Tibial artery (tissue), 4 donors: Measurements from ENCODE around the gene SPATA18.
"Not testable (repeated sequence)": the region's sequence is repeated elsewhere in the genome, so short reads cannot be mapped to it uniquely, and the experiment has no call there.

ENCODE experiments used
- DNase-seq, 2 donors: peaks; one replicate each; pipeline ENCODE4 v3.0.0-alpha.2; 2019
- H3K27ac ChIP-seq, 2 donors: fragments of 200-600 bp; sonication (generic) in 1 of 2; 1 replicate in 1 of 2; 2 replicates in 1 of 2; pipeline ENCODE4 v1.5.1; 2018 to 2019; ENCODE audit warnings: mild to moderate bottlenecking in 1 of 2
- H3K27me3 ChIP-seq, 2 donors: fragments of 200-600 bp; sonication (generic) in 1 of 2; one replicate each; pipeline versions ENCODE4 v1.5.1 to v1.6.0; 2016 to 2019
- H3K36me3 ChIP-seq, 3 donors: fragments of 200-600 bp; sonication (generic) in 2 of 3; one replicate each; pipeline ENCODE4 v1.5.1; 2016 to 2019; ENCODE audit warnings: mild to moderate bottlenecking in 2 of 3
- H3K4me1 ChIP-seq, 4 donors: fragments of 200-600 bp; sonication (generic) in 2 of 4; 1 replicate in 3 of 4; 2 replicates in 1 of 4; pipeline ENCODE4 v1.5.1; 2016 to 2019
- H3K4me3 ChIP-seq, 2 donors: fragments of 200-600 bp; sonication (generic) in 1 of 2; 1 replicate in 1 of 2; 2 replicates in 1 of 2; pipeline ENCODE4 v1.5.1; 2018 to 2019; ENCODE audit warnings: mild to moderate bottlenecking in 2 of 2
- H3K9me3 ChIP-seq, 3 donors: fragments of 200-600 bp; sonication (generic) in 1 of 3; one replicate each; pipeline ENCODE4 v1.5.1; 2016 to 2019
- intact Hi-C: fragments of 100-400 bp; cut with DNase I; formaldehyde crosslinking; loops from one replicate; pipeline ENCODE4 v1.15.0; 2023; ENCODE audit warnings: low total_unique reads
- TF ChIP-seq, protein P1 (sequence below), 2 experiments: fragments of 200-600 bp in 1 of 2; fragments of 450-650 bp in 1 of 2; IDR thresholded peaks; one replicate each; pipeline ENCODE4 v1.5.1; 2017 to 2019; ENCODE audit warnings: antibody characterized with exemption in 2 of 2, mild to moderate bottlenecking in 1 of 2, moderate library complexity in 1 of 2

SPATA18 gene

GRCh38 chr4:52071791-52072546 is 20.9 kb downstream of the SPATA18 start:
- H3K4me3 ChIP-seq: no peak overlapping the region

DNA sequence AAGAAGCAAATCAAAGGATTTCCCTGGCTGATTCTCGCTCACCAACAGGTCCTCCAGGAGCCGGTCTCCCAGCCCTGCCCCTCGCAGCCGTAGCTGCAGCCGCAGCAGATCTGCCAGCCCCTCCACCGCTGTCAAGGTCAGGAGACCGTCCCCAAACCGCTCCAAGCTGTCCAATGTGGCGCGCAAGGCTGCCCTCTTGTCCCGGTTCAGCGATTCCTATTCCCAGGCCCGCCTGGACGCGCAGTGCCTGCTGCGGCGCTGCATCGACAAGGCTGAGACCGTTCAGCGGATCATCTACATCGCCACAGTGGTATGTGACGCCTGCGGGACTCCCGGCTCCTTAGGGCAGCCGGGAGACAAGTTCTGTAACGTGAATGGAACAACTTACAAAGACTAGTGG is 25.6 kb downstream of the SPATA18 start:
- Histone ChIP-seq H3K27ac (no peak overlapping the region), H3K4me1 (no peaks in the 10 kb centered on the region), H3K36me3 (no peaks in the 10 kb centered on the region), H3K9me3 (no peaks in the 10 kb centered on the region), H3K27me3 (no peaks in the 10 kb centered on the region), H3K4me3 (no peak overlapping the region)
- DNase-seq: no peak
- intact Hi-C loops: no loop called here
- TF ChIP-seq, protein P1, sequence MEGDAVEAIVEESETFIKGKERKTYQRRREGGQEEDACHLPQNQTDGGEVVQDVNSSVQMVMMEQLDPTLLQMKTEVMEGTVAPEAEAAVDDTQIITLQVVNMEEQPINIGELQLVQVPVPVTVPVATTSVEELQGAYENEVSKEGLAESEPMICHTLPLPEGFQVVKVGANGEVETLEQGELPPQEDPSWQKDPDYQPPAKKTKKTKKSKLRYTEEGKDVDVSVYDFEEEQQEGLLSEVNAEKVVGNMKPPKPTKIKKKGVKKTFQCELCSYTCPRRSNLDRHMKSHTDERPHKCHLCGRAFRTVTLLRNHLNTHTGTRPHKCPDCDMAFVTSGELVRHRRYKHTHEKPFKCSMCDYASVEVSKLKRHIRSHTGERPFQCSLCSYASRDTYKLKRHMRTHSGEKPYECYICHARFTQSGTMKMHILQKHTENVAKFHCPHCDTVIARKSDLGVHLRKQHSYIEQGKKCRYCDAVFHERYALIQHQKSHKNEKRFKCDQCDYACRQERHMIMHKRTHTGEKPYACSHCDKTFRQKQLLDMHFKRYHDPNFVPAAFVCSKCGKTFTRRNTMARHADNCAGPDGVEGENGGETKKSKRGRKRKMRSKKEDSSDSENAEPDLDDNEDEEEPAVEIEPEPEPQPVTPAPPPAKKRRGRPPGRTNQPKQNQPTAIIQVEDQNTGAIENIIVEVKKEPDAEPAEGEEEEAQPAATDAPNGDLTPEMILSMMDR (IDR thresholded peaks at IDR 0.05): no peak

More at GRCh38 chr4:52071791-52072546, 20.9 kb downstream of the SPATA18 start:
- Histone ChIP-seq H3K27ac (no peak overlapping the region), H3K9me3 (no peaks in the 10 kb centered on the region), H3K27me3 (no peaks in the 10 kb centered on the region), H3K4me1 (no peaks in the 10 kb centered on the region), H3K36me3 (no peaks in the 10 kb centered on the region)
- DNase-seq: no peak
- TF ChIP-seq, protein P1 (IDR thresholded peaks at IDR 0.05): no peak
- intact Hi-C loops: no loop called here

DNA sequence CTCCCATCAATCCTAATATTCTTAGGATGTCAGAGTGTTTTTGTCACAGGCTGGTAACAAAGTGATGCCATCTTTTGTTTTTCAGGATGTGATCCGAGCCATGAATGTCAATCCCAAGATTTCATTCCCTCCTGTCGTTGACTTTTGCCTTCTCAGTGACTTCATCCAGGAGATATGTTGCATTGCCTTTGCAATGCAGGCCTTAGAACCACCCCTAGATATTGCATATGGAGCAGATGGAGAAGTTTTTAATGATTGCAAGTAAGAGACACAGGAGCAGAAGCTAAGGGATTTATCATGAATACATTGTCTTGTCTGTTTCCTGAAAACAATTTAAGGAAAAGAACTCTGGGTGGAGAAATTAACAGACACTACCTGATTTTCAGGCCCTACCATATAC is 28.6 kb downstream of the SPATA18 start:
- no peaks in the 10 kb centered on the region for H3K9me3 ChIP-seq
- intact Hi-C loops: no loop called here
- H3K36me3 ChIP-seq: no peaks in the 10 kb centered on the region
- no peaks in the 10 kb centered on the region for H3K27me3 ChIP-seq
- no peaks in the 10 kb centered on the region for H3K4me1 ChIP-seq
- TF ChIP-seq, protein P1 (IDR thresholded peaks at IDR 0.05): no peak
- no peak overlapping the region for H3K4me3 ChIP-seq
- no peak overlapping the region for H3K27ac ChIP-seq
- no peak for DNase-seq

DNA sequence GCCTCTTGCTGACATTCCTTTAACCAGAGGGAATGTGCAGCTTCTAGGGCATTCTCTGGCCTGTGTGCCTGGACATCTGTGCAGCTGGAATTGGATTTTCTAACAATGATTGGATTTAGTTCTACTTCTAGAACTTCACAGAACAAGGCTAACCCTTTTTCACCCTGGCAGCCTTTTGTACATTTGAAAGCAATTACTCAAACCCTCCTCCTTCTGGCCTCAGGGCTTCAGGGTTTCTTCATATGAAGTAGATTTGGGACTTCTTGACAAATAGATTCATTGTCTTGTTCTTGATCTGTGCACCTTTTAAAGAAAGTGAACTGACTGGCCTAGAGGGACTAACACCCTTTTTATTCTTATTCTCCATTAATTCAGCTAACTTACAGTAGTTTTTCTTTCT is 30.1 kb downstream of the SPATA18 start:
- Histone ChIP-seq H3K36me3 (no peaks in the 10 kb centered on the region), H3K27me3 (no peaks in the 10 kb centered on the region), H3K9me3 (no peaks in the 10 kb centered on the region), H3K4me1 (no peaks in the 10 kb centered on the region), H3K27ac (no peak overlapping the region), H3K4me3 (no peak overlapping the region)
- no peak for DNase-seq
- TF ChIP-seq, protein P1 (IDR thresholded peaks at IDR 0.05): no peak
- intact Hi-C loops: no loop called here

DNA sequence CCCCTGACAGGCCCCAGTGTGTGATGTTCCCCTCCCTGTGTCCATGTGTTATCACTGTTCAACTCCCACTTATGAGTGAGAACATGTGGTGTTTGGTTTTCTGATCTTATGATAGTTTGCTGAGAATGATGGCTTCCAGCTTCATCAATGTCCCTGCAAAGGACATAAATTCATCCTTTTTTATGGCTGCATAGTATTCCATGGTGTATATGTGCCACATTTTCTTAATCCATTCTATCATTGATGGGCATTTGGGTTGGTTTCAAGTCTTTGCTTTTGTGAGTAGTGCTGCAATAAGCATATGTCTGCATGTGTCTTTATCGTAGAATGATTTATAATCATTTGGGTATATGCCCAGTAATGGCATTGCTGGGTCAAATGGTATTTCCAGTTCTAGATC is 35.3 kb downstream of the SPATA18 start:
- H3K4me3 ChIP-seq, H3K4me1 ChIP-seq, H3K27me3 ChIP-seq, DNase-seq, H3K36me3 ChIP-seq, H3K9me3 ChIP-seq, H3K27ac ChIP-seq, intact Hi-C loops: not testable (repeated sequence)

- H3K27ac ChIP-seq: no peak overlapping the region
- no peak for DNase-seq
- H3K36me3 ChIP-seq: no peaks in the 10 kb centered on the region
- H3K4me3 ChIP-seq: no peak overlapping the region
- no peaks in the 10 kb centered on the region for H3K9me3 ChIP-seq
- intact Hi-C loops: no loop called here
- H3K27me3 ChIP-seq: peaks cover 0 to 3% of the 10 kb centered on the region in 2 donors
- no peaks in the 10 kb centered on the region for H3K4me1 ChIP-seq
- TF ChIP-seq, protein P1 (IDR thresholded peaks at IDR 0.05): no peak
Measured at GRCh38 chr4:52091801-52092200, 40.7 kb downstream of the SPATA18 start.
